IPS-18a (cell line): ENCODE data around the gene IMMP2L.
"Not testable (repeated sequence)": the region's sequence is repeated elsewhere in the genome, so short reads cannot be mapped to it uniquely, and the experiment has no call there.

Experiments used
- H3K27ac ChIP-seq: one replicate; pipeline ENCODE4 v1.5.1; 2013; ENCODE audit warnings: low read length
- H3K27me3 ChIP-seq: one replicate; pipeline ENCODE4 v1.6.1; 2013; ENCODE audit warnings: mild to moderate bottlenecking, low read length; ENCODE audit not compliant: control insufficient read depth, insufficient read depth
- H3K36me3 ChIP-seq: one replicate; pipeline ENCODE4 v1.6.1; 2013; ENCODE audit warnings: low read depth, low read length; ENCODE audit not compliant: control insufficient read depth
- H3K4me1 ChIP-seq: one replicate; pipeline ENCODE4 v1.6.1; 2013; ENCODE audit warnings: low read depth, low read length; ENCODE audit not compliant: control insufficient read depth
- H3K4me3 ChIP-seq: one replicate; pipeline ENCODE4 v1.5.1; 2013; ENCODE audit warnings: low read length
- H3K9ac ChIP-seq: one replicate; pipeline ENCODE4 v1.6.1; 2013; ENCODE audit warnings: mild to moderate bottlenecking, low read length, moderate library complexity
- H3K9me3 ChIP-seq: one replicate; pipeline ENCODE4 v1.6.1; 2013; ENCODE audit warnings: low read depth, low read length; ENCODE audit not compliant: control insufficient read depth

Gene IMMP2L

DNA sequence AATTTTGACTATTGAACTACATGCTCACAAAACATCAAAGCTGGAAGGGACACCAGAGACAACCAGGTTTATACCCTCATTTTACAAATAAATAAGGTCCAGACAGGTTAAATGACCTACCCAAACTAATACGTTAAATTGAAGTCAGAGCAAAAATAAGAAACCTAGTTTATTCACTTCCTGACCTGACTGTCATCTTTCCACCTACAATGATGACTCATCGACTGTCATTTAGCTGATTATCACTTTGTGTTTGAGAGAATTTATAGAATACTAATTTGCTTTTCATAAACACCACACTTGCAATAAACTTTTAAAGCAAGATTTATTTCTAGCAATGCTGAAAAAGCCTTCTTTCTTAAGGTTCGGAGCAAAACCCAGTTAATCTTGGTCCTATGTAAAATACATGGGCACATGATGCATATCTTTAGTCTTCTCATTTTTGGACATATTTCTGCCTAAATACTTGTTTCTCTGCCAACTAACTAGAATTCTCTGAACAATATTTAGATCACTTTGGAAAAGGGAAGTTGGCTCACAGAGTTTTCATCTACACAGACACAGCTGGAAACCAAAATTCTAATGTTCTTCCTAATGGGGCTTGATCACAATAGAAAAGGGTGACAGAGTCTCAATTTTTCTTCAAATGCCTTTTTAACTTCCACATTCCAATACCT is 488.1 kb downstream of the IMMP2L start:
- Histone ChIP-seq H3K27ac (no peak overlapping the region), H3K4me1 (peaks cover 14% of the 10 kb centered on the region), H3K9ac (no peak overlapping the region), H3K36me3 (no peaks in the 10 kb centered on the region), H3K27me3 (no peaks in the 10 kb centered on the region), H3K9me3 (no peaks in the 10 kb centered on the region), H3K4me3 (no peak overlapping the region)

- not testable (repeated sequence) for H3K9ac ChIP-seq, H3K36me3 ChIP-seq, H3K4me3 ChIP-seq, H3K27ac ChIP-seq, H3K9me3 ChIP-seq, H3K27me3 ChIP-seq
- peaks cover 14% of the 10 kb centered on the region for H3K4me1 ChIP-seq
Observed at GRCh38 chr7:111072658-111073057, 489.6 kb downstream of the IMMP2L start.

DNA sequence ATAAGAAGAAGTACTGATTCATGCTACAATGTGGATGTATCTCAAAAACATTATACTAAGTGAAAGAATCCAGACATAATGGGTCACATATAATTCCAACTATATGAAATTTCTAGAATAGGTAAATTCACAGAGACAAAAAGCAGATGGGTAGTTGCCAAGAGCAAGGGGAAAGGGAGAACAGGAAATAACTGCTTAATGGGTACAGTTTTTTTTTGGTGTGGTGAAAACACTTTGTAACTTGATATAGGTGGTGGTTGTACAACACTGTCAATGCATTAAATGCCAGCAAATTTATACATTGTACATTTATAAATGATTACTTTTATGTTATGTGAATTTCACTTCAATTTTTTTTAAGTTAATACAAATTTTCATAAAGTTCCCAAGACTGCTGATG is 490.7 kb downstream of the IMMP2L start:
- Histone ChIP-seq H3K9me3 (no peaks in the 10 kb centered on the region), H3K9ac (no peak overlapping the region), H3K36me3 (no peaks in the 10 kb centered on the region), H3K4me1 (peaks cover 14% of the 10 kb centered on the region), H3K27ac (no peak overlapping the region), H3K27me3 (no peaks in the 10 kb centered on the region), H3K4me3 (no peak overlapping the region)

GRCh38 chr7:111068618-111069017 is 493.7 kb downstream of the IMMP2L start:
- Histone ChIP-seq H3K27ac (no peak overlapping the region), H3K9me3 (no peaks in the 10 kb centered on the region), H3K27me3 (no peaks in the 10 kb centered on the region), H3K9ac (no peak overlapping the region), H3K36me3 (no peaks in the 10 kb centered on the region), H3K4me1 (peaks cover 4% of the 10 kb centered on the region), H3K4me3 (no peak overlapping the region)

DNA sequence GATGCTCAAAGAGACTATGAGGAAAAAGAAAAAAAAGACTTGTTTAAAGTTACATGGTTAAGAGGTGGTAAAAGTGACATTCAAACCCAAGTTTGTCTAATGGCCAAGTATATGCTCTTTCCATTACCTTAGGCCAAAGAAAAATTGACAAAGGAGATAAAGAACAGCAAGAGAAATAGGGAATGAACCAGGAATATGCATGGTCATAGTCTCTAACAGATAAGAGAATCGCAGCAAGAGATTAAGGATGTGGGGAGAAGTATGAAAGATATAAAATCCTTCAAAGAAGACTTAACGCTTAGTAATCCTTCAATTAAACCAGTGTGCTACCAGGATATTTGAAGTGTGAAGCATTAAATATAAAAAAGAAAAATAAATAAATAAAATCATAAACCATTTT is 494.6 kb downstream of the IMMP2L start:
- H3K9me3 ChIP-seq, result peaks cover 2% of the 10 kb centered on the region
- no peaks in the 10 kb centered on the region for H3K36me3 ChIP-seq
- H3K27me3 ChIP-seq, result no peaks in the 10 kb centered on the region
- no peak overlapping the region for H3K27ac ChIP-seq
- H3K4me3 ChIP-seq, result no peak overlapping the region
- peaks cover 4% of the 10 kb centered on the region for H3K4me1 ChIP-seq
- H3K9ac ChIP-seq, result no peak overlapping the region

GRCh38 chr7:111067251-111067650 is 495.0 kb downstream of the IMMP2L start:
- Histone ChIP-seq H3K9me3 (peaks cover 2% of the 10 kb centered on the region), H3K9ac (no peak overlapping the region), H3K27me3 (no peaks in the 10 kb centered on the region), H3K36me3 (no peaks in the 10 kb centered on the region), H3K4me3 (no peak overlapping the region), H3K4me1 (peaks cover 3% of the 10 kb centered on the region), H3K27ac (no peak overlapping the region)

DNA sequence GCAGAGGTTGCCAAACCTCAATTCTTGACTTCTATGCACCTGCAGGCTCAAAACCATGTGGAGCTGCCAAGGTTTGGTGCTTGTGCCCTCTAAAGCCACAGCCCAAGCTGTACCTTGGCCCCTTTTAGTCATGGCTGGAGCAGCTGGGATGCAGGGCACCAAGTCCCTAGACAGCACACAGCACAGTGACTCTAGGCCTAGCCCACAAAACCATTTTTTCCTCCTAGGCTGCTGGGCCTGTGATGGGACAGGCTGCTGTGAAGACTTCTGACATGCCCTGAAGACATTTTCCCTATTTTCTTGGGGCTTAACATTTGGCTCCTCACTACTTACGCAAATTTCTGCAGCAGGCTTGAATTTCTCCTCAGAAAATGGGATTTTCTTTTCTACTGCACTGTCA is 499.1 kb downstream of the IMMP2L start:
- Histone ChIP-seq H3K4me1 (no peaks in the 10 kb centered on the region), H3K36me3 (no peaks in the 10 kb centered on the region), H3K27me3 (no peaks in the 10 kb centered on the region), H3K9ac (no peak overlapping the region), H3K27ac (no peak overlapping the region), H3K9me3 (peaks cover 2% of the 10 kb centered on the region), H3K4me3 (no peak overlapping the region)

GRCh38 chr7:111059833-111060232 is 502.5 kb downstream of the IMMP2L start:
- Histone ChIP-seq H3K27ac (no peak overlapping the region), H3K36me3 (no peaks in the 10 kb centered on the region), H3K4me1 (no peaks in the 10 kb centered on the region), H3K27me3 (no peaks in the 10 kb centered on the region), H3K4me3 (no peak overlapping the region), H3K9ac (no peak overlapping the region), H3K9me3 (peaks cover 2% of the 10 kb centered on the region)

GRCh38 chr7:111057066-111057465 is 505.2 kb downstream of the IMMP2L start:
- Histone ChIP-seq H3K9me3 (no peaks in the 10 kb centered on the region), H3K4me3 (no peak overlapping the region), H3K9ac (no peak overlapping the region), H3K27ac (no peak overlapping the region), H3K36me3 (no peaks in the 10 kb centered on the region), H3K27me3 (no peaks in the 10 kb centered on the region), H3K4me1 (peaks cover 5% of the 10 kb centered on the region)

- Histone ChIP-seq H3K27ac (no peak overlapping the region), H3K9me3 (no peaks in the 10 kb centered on the region), H3K4me1 (peaks cover 12% of the 10 kb centered on the region), H3K9ac (no peak overlapping the region), H3K4me3 (no peak overlapping the region), H3K36me3 (no peaks in the 10 kb centered on the region), H3K27me3 (no peaks in the 10 kb centered on the region)
Observed at GRCh38 chr7:111056371-111056770, 505.9 kb downstream of the IMMP2L start.

DNA sequence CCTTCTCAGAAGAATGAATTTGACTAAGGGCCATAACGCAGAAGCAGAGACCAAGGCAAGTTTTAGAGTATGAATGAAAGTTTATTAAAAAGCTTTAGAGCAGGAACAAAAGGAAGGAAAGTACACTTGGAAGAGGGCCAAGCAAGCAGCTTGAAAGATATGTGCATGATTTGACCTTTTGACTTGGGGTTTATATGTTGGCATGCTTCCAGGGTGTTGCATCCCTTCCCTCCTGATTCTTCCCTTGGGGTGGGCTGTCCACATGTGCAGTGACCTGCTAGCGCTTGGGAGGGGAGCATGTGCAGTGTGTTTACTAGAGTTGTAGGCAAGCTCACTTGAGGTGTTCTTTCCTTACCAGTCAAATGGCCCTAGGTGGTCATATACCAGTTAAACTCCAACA is 509.3 kb downstream of the IMMP2L start:
- peaks cover 32% of the 10 kb centered on the region for H3K4me1 ChIP-seq
- no peak overlapping the region for H3K27ac ChIP-seq
- no peaks in the 10 kb centered on the region for H3K36me3 ChIP-seq
- H3K4me3 ChIP-seq, result no peak overlapping the region
- H3K9ac ChIP-seq, result no peak overlapping the region
- H3K27me3 ChIP-seq, result no peaks in the 10 kb centered on the region
- H3K9me3 ChIP-seq, result no peaks in the 10 kb centered on the region

DNA sequence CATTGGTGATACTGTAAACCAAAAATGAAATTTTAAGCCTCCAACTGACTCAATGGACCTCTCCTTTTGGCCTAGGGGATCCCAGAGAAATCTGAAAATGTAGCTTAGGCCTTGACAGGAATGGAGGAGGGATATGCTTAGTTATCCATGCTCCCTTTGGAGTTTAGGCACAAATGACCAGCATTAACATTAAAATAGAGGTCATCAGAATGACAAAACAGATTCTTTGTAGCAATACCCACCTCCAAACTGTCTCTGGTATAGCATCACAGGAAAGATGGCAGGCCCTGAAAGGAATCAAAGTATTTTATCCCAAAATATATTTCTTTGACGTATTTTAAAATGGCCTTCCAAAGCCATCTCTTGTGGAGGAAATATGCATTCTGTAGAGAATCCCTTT is 510.5 kb downstream of the IMMP2L start:
- Histone ChIP-seq H3K4me1 (peaks cover 32% of the 10 kb centered on the region), H3K4me3 (peak overlapping the region; percentile 29), H3K27me3 (no peaks in the 10 kb centered on the region), H3K9ac (no peak overlapping the region), H3K9me3 (no peaks in the 10 kb centered on the region), H3K36me3 (no peaks in the 10 kb centered on the region), H3K27ac (peak overlapping the region; percentile 51)
